ENCODE data around the gene RAB14.

The RAB14 gene

DNA sequence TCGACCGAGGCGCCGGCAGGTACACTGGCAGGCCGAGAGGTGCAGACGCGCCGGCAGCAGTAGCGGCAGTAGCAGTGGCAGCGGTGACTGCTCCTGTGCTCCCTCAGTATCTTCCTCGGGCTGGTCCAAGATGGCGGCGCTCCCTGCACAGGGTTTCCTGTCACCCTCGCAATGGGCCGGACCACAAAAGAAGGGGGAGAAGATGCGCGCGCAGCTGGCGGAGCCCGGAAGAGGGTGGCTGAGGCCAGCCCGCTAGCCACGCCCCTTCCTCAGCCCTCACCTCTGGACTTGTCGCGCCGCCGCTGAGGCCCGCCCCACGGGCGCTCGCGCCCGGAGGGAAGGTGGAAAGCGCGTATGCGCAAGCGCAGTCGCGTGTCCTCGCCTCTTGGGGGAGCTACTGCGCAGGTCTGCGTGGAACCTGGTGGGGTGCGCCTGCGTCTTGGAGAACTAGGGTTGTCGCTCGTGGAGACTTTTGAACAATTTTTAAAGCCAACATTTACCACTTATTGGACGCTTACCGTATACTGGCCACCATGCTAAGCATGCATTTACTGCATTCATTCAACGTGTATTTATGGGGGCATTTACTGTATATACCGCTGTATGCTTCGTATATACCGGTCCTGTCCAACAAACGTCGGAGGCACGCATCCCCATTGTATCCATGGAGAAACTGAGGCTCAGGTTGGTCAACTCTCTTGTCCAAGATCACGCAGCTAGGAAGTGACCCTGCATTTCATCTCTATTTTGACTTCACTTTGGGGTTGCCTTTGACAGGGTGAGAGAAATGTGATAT is at the start of gene RAB14:
TSS of gene RAB14 (minus strand) at position 132 of the 796 bp plus-strand sequence. CDS start 8,457 bp downstream, outside the sequence.
- DNase-seq (ENCODE audit: low read depth, low spot score) = peak; percentile 100

DNA sequence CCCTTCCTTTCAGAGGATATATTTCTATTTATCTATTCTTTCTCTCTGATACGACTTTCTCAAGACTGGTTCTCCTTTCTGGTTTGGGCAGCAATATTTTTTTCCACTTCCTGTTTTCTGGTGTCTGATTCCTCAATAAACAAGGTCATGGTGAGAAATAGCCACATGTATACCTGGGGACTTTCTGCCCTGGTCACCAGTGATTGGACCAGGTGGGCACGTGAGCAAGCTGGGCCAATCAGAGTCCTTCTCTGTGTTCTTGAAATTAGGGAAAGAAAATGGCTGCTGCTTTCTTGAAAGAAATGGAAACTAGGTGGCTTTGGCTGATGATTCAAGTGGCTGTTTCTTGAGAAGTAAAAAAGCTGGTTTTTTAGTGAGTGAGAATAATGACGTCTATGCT is 47.9 kb upstream of the RAB14 start:
- no peak for DNase-seq (ENCODE audit: low read depth, low spot score)

DNA sequence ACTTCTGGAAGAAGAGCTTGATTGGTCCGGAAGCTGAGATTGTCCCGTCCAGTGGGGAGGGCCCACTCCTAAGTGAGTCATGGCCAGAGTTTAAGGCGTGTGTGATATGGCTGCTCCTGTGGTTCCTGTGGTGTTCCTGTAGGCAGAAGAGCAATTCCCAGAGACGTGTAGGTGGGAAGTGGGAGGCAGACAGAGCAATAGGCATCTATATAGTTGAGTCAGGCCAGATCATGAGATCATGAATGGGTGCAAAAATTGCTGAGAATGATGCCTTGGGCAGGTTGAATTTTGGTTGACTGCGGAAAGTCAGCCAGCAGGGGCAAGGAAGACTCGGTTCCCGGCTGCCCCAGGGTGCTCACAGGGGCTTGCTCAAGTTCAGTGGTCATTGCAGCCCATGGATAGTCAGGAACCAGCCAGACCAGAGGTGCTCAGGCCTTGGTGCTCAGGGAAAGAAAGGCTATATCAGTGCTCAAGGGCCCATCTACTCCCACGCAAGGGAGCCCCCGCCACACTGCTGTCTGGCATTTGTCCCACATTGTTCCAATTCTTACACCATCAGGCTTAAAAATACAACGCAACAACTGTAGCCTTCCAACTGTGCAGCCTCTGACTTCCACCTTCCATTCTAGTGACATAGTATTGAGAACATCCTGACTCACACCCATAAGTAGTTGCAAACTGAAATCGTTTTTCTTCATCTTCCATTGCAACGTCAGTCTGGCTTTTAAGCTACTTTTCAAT is 45.3 kb upstream of the RAB14 start:
- DNase-seq (ENCODE audit: low read depth, low spot score) = peak; percentile 61

DNA sequence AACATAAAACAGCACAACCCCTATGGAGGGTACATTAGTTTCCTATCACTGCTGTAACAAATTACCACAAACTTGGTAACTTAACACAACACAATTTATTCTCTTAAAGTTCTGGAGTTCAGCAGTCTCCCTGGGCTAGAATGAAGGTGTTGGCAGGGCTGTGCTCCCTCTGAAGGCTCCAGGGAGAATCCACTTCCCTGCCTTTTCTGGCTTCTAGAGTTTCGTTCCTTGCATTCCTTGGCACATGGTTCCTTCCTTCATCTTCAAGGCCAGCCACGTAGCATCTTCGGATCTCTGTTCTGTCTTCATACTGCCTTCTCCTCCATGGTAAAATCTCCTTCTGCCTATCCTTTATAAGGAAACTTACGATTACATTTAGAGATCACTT is 41.3 kb upstream of the RAB14 start:
- no peak for DNase-seq (ENCODE audit: low read depth, low spot score)

DNA sequence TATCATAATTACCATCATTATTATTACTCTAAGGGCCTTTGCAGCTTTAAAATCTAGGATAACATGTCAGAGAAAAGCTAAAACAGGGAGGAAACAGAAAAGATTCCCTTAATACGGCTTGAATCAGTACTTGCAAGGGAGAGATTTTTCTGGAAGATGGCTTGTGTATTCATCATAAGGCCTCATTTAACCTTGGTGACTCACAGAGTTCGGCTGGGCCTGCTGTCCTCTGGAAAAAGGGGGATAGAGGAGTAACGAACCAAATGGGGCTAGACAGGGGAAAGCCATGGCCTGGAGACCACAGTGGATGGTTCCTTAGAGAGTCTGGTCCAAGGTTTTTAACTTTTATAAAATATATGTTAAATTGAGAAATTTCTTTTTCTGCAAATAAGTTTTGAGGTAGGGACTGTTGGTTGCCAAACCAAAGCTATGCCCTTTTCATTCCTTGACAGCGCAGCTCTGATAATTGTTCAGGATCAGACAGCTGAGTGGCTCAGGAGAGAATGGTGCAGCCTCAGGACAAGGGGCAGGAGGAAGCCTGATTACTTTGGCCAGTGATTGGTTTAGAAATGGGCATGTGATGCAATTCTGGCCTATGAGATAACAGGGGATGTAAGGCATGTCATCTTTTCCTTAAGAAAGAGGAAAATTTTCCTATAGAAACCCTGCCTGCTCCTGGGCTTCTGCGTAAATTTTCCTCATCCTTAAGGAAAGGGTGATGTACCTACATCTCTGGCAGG is 40.7 kb upstream of the RAB14 start:
- DNase-seq (ENCODE audit: low read depth, low spot score) = peak; percentile 44

DNA sequence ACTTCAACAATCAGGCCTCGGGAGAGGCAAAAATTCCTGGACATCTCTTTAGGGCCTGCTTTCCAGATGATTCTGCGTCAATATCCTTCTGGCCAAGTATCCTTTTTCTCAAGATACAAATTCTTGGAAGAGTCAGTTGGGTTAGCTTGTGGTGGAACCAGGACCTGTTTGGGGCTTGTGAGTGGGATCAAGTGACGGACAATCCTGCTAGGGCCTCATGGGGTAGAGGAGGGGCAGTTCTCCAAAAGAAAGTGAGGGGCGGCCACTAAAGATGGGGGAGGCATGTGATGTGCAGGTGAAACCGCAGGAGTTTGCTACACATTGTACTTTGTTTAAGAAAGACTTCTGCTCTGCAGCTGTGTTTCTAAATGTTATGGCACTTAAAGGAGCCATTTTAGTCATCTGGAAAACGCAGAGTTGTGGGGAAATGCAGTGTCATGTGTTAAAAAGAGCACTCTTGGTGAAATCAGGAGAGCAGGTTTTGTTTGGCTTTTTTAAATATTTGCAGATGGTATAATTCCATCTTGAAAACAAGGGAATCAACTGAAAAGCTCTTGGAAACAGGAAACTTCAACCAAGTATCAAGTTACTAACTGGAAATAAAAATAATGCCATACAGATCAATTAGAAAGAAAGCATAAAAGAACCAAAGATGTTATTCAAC is 38.9 kb upstream of the RAB14 start:
- no peak for DNase-seq (ENCODE audit: low read depth, low spot score)

DNA sequence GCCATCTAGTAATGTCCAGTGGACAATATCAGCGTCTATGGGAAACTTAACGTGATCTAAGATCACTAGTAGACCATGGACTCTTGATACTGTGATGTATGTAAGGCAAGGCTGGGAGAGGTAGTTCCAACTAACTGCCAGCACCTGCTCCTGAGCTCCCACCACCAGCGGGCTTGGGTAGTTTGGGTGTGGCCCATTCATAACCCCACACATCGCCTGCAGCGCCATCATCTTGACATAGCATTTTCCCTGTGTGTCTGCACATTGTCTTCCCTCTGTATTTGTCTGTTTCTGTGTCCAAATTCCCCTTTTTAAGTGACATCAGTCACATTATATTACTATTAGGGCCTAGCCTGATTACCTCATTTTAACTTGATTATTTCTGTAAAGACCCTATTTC is 38.2 kb upstream of the RAB14 start:
- DNase-seq (ENCODE audit: low read depth, low spot score) = no peak

DNA sequence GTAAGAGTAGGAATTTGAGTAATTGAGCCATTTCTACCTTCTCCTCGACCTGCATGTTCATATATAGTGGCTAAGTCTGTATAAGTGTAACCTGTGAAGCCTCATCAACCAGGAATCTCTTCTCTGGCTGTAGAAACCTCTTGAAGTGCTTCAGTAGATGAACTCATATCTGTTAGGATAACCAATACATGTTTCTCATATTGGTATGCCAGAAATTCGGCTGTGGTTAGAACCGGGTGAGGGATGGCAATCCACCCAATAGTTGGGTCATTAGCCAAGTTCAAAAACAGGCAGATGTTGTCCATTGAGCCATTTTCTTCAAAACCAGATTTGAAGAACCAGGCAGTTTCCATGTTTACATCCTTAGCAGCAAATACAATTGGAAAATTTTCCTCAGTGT is 37.4 kb upstream of the RAB14 start:
- DNase-seq (ENCODE audit: low read depth, low spot score) = no peak

DNA sequence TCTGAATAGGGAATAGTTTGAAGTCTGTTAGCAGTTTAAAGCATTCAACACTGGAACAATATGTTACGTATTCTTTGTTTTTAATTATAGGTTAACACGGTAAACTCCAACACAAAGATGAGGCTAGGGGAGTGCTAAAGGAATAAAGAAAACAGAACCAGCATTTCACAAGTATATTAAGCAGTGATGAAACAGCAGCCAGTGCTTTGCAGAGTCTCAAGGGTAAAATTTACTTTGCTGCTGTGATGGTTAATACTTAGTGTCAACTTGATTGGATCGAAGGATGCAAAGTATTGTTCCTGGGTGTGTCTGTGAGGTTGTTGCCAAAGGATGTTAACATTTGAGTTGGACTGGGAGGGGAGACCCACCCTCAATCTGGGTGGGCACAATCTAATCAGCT is 36.2 kb upstream of the RAB14 start:
- DNase-seq (ENCODE audit: low read depth, low spot score) = no peak

DNA sequence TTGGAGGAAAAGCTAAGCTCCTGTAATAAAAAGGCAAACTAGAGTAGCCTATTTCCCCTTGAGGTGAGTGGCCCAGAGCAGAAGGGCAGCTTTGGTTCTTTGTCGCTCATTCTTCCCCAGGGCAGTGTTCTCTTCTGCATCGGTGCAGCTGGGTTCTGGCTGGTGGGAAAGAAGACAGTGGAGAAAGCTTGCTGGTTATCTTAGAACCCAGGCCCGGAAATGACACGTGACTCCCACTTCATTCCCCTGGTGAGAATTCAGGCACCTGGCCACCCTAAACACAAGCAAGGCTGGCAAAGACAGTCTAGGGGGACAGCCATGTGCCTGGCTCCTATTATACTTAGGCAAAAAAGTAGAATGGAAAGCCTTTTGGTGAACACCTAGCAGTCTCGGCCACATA is 33.8 kb upstream of the RAB14 start:
- DNase-seq (ENCODE audit: low read depth, low spot score) = no peak

DNA sequence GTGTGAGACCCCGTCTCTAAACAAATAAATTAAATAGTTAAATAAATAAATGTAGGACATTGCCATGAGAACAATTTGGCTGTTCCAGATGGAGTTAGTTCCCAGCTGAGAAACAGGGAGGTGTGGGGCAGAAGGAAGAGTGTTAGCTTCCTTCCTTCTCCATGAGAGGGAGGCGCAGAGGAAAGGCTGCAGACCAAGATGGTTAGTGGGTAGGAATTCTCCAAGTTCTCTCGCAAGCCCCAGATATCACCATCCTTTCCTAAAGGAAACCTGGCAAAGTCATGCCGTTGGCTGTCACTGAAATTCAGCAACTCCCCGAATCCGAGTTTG is 33.1 kb upstream of the RAB14 start:
- DNase-seq (ENCODE audit: low read depth, low spot score) = no peak

DNA sequence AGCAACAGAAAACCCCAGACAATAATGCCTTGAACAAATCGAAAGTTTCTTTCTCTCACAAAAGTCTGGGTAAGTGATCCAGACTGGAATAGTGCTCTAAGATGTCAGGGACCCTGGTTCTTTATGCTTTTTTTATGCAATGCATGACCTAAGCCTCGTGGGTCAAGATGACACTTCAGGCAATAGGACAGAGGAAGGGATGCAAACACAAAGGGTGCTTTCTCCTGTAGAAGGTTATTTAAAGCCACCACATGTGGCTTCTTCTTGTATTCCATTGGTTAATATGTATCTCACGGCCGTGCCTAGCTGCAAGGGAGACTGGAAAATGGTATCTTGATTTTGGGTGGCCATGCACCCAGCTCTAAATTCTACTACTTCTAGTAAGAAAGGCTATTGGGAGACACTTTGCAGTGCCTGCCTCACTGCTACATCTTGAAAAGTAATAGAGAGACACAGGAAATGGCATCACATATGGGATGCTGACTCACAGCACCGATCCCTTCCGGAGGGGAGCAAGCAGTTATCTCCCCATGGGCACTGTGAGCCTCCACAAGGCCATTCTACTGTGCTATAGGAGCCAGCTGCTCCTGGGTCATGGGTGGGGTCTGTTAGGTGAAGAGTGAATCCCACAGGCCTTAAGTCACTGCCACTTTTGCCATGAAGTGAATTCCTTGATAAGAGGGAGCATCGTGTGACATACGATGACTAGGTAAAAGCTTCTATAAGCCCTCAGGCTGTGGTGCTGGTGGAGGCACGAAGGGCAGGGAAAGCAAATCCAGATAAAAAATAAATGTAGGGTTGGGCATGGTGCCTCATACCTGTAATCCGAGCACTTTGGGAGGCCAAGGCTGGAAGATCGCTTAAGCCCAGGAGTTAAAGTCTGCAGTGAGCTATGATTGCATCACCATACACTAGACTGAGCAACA is 32.5 kb upstream of the RAB14 start:
- DNase-seq (ENCODE audit: low read depth, low spot score) = no peak

DNA sequence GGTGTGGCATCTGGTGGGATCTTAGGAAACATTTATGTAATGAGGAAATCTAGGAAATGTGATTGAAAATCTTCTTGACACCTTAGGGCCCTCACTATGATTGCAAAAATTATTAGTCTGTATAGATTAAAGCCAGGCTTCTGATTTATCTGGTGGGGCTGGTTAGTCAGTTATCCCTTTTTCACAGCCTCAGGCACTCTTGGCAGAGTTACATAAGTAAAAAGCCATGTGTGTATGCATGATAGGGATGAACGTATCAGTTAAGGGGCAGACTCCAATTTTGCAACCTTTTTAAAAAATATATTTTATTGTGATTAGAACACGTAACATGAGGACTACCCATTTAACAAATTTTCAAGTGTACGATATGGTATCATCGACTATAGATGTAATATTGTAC is 30.6 kb upstream of the RAB14 start:
- no peak for DNase-seq (ENCODE audit: low read depth, low spot score)

DNA sequence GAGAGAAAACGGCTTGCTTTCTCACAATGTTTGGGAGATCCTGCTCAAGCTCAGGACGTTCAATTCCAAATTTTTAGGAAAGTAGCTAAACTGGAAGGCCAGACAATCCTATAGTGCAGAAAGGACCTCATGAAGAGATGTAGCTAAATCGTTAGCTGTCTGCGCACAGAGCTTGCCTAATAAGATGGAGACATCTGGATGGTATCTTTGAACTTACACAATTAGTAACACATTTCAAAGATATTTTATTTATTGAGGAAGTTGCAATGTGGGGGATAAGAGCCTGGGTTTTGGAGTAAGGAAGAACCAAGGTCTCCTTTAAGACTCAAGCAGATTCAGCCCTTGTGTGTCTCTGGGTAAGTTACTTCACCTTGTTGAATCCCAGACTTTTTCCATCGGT is 28.6 kb upstream of the RAB14 start:
- no peak for DNase-seq (ENCODE audit: low read depth, low spot score)

DNA sequence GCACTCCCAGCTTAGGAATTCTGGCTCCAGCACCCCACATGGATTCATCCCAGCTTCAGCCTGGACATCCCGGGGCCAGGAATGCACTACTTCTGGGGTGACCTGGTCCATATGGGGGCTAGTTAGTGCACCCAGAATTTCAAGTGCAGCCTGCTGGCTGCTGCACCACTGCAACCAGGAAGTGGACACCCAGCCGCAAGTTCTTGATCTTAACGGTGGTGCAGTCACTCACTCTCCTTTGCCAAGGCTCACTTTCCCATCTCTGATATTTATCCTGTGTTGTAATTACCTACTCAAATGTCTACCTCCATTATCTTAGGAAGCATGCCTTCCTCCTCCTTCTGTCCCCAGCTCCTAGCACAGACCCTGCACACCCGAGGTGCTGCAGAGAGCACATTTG is 26.2 kb upstream of the RAB14 start:
- no peak for DNase-seq (ENCODE audit: low read depth, low spot score)

DNA sequence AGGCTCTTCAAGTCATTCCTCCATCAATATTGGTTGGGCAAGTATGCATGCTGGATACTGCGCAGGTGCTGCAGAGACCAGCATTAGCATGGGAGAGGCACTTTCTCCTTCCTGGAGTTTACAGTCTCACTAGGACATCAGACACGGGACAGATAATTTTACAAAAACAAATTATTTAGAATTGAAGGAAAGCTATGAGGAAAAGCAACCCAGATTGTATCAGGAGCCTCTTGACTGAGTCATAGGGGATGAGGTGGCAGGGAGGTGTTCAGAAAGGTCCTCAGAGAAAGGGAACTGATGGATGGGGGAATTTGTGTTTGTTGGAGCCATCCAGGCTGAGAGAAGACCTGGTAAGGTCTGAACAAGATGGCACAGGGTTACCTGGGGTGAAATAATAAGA is 24.5 kb upstream of the RAB14 start:
- DNase-seq (ENCODE audit: low read depth, low spot score) = no peak

DNA sequence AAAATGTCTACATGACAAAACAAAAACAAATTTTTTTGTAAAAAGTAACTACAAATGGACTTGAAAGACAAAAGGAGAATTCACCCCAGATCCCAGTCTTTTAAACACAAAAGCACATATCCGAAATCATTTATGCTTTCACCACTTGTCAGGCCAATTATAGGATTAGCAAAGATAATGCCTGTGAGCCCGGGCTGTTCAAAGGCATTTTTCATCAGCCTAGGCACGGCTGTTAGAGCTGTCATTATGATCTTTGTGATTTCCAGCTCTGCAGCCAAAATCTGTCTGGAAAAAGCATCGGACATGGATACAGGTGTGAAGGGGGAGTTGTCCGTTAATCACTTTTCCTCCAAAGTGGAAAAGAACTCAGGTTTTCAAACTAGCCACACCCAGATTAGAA is 23.6 kb upstream of the RAB14 start:
- no peak for DNase-seq (ENCODE audit: low read depth, low spot score)

DNA sequence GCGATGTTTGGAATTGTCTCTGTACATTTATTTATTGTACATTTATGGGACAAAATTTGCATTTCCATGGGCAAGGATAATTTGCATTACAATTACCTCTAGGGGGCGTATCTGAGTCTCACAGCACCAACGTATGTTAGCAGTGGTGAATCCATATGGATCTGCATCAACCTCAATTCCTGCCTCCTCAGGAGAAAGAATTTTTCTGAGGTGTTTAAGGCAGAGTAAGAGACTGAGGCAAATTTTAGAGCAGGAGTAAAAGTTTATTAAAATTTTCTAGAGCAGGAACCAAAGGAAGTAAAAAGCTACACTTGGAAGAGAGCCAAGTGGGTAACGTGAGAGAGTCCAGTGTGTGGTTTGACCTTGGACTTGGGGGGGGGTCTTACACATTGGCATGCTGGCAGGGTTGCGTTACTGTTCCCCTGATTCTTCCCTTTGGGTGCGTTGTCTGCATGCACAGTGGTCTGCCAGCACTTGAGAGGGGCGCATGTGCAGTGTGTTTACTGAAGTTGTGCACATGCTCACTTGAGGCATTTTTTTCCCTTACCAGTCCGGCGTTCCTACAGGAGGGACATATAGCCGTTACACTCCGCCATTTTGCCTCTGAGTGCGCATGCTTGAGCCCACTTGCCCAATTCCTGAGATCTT is 21.0 kb upstream of the RAB14 start:
- peak; percentile 40 for DNase-seq (ENCODE audit: low read depth, low spot score)

DNA sequence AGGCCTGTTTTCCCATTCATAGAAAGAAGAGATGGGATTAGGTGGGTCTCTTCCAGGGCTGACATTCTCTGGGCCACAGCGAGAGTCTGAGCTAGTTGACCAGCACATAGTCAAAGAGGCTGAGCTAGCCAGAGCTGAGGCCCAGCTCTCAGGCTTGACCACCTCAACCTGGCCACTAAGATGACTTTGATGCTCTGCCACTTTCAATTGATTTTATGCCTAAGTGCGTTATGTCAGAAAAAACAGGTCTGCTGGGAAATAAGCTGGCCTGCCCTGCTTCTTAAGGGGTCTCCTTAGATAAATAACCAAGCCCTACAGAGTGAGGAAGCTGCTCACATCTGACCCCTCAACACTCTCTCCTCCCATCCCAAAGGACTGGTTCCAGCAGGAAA is 20.0 kb upstream of the RAB14 start:
- DNase-seq (ENCODE audit: low read depth, low spot score) = no peak

DNA sequence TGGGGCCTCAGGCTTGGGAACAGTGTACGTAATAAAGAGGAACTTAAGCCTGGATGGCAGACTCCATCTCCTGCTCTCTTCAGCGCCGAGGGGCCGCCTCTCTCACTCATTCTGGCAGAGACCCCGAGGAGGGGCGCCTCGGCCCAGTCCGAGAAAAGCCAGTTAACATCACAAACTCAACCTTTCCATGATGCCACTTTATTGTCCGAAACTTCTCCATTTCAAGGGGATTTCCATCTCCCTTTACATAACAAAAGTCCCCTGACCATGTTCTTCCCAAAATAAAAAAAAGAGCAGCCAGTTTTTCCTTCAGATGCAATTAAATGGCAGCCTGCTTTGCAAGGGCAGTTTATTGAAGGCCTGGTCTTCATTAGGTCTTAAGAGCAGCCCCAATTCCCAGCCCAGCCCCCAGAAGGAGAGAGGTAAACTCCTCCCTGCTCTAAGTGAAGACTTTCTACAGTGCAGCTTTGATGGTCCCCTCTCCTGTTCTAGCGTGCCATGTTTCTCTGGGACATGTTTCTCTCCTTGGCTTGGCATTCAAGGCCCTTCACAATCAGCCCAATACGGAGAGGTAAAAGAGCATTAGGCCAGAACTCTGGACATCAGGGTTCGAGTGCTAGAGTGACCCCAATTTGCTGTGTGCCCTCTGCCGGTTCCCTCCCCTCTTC is 19.5 kb upstream of the RAB14 start:
- no peak for DNase-seq (ENCODE audit: low read depth, low spot score)
